Upper lobe of right lung (tissue), 1 donor: Measurements from ENCODE around the gene ZCCHC9. TPM values are rescaled to one million over a fixed set of nuclear protein-coding genes. Genes with fewer than 3 reads are reported as not detected.

Experiments used
- ATAC-seq: fragments of 200-7000 bp; cut with Tn5 transposase; one replicate; pipeline ENCODE4 v1.9.1; 2020; ENCODE audit warnings: mild to moderate bottlenecking, moderate library complexity
- DNase-seq: peaks from one replicate; pipeline ENCODE4 v3.0.0-alpha.2; 2020
- H3K27ac ChIP-seq: fragments of 200-600 bp; one replicate; pipeline ENCODE4 v1.8.0; 2022
- H3K27me3 ChIP-seq: fragments of 200-600 bp; one replicate; pipeline ENCODE4 v1.8.0; 2022; ENCODE audit warnings: mild to moderate bottlenecking
- H3K36me3 ChIP-seq: fragments of 200-600 bp; one replicate; pipeline ENCODE4 v1.8.0; 2022
- H3K4me1 ChIP-seq: fragments of 200-600 bp; one replicate; pipeline ENCODE4 v1.8.0; 2022
- H3K4me3 ChIP-seq: fragments of 200-600 bp; one replicate; pipeline ENCODE4 v1.8.0; 2022; ENCODE audit warnings: mild to moderate bottlenecking
- H3K9me3 ChIP-seq: fragments of 200-600 bp; one replicate; pipeline ENCODE4 v1.8.0; 2022
- CTCF ChIP-seq: fragments of 200-600 bp; IDR thresholded peaks from one replicate; pipeline ENCODE4 v1.8.0; 2022; ENCODE audit warnings: antibody characterized with exemption
- intact Hi-C: fragments of 100-400 bp; cut with DNase I; formaldehyde crosslinking; loops from one replicate; pipeline ENCODE4 v1.11.0; 2022
- total RNA-seq: library from RNA; stranded (reverse); fragmentation: NEBNext Ultra II Directional; extraction: Animal tissue kit (Norgen Biotek cat#: 25700); gene quantifications from one replicate; pipeline ENCODE4 v1.2.1, GENCODE V29; 2021
- donor health status: DM: no; HTN: yes; CAD: no; lungs with severe emphysema.

ZCCHC9 gene
- total RNA-seq, 1 donor from 2014 or later, result 20.2 TPM

DNA sequence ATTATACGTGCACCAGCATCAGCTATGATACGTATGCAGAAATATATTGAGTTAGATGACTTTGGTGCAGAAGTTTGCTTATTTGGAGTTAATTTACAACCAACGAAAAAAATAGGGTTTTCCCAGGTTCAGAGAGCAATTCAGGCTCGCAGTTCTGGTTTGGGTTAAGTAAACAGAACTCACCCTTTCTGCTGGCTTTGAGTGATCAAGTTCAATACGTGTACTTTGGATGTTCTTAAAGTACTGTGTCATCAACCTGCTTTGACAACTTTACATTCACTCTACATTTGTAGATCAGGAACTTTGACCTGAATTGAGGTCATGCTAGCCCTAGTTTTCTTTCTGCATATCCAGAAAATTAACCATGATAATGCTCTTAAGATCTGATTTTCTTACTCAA, 51.8 kb downstream of the ZCCHC9 start:
- ATAC-seq (no peak), DNase-seq (no peak)
- no peak for TF ChIP-seq CTCF
- H3K36me3 ChIP-seq, result no peaks in the 10 kb centered on the region
- H3K27me3 ChIP-seq, result no peaks in the 10 kb centered on the region
- no peaks in the 10 kb centered on the region for H3K9me3 ChIP-seq
- no peak overlapping the region for H3K27ac ChIP-seq
- intact Hi-C loops, result no loop called here
- H3K4me1 ChIP-seq, result no peaks in the 10 kb centered on the region
- no peak overlapping the region for H3K4me3 ChIP-seq

DNA sequence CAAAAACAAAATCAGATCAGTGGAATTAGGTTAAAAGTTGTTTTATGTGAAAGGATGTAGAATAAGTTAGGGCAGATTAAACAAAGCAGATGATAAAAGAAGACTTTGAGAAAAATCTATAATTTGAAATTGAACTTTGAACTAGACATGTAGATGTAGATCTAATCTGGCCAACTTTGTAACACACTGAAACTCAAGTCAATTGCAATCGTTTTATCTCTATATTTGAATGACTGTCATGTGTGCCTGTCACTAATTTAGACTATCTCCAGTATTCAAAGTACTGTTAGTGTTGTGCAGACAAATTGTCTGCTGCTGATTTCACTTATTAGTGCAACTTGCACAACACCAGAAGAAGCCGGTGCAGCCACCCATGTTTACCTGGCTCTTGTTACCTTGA, 52.7 kb downstream of the ZCCHC9 start:
- H3K4me1 ChIP-seq, result no peaks in the 10 kb centered on the region
- no peaks in the 10 kb centered on the region for H3K9me3 ChIP-seq
- intact Hi-C loops, result no loop called here
- ATAC-seq, result no peak
- no peaks in the 10 kb centered on the region for H3K36me3 ChIP-seq
- TF ChIP-seq CTCF, result no peak
- H3K27ac ChIP-seq, result no peak overlapping the region
- H3K27me3 ChIP-seq, result no peaks in the 10 kb centered on the region
- H3K4me3 ChIP-seq, result no peak overlapping the region
- DNase-seq, result no peak

- Histone ChIP-seq H3K36me3 (no peaks in the 10 kb centered on the region), H3K4me3 (no peak overlapping the region), H3K4me1 (no peaks in the 10 kb centered on the region), H3K27ac (no peak overlapping the region), H3K27me3 (no peaks in the 10 kb centered on the region), H3K9me3 (no peaks in the 10 kb centered on the region)
- ATAC-seq, result no peak
- TF ChIP-seq CTCF, result no peak
- DNase-seq, result no peak
- intact Hi-C loops, result no loop called here
These were observed 54.2 kb downstream of the ZCCHC9 start for GRCh38 chr5:81355291-81356251.

DNA sequence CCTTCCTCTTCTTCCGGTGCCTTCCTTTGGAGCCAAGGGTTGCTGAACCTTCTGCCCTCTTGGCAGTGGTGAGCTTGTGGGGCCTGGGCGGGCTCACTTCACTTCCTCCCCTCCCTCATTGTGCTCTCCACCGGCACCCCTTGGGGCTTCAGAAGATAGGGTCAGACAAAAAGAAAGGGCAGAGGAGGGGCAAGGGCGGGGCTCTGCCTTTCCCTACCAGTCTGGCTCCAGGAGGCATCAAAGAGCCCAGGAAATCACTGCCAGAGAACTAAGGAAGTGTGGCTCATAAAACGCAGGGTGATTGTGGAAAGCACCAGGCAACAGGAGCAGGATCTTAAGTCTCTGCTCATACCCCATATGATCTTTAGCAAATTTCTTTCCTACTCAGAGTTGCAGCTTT, 57.7 kb downstream of the ZCCHC9 start:
- no peaks in the 10 kb centered on the region for H3K36me3 ChIP-seq
- no peak for TF ChIP-seq CTCF

GRCh38 chr5:81359881-81360280, 58.5 kb downstream of the ZCCHC9 start:
- no peak for TF ChIP-seq CTCF
- Histone ChIP-seq H3K27ac (no peak overlapping the region), H3K9me3 (no peaks in the 10 kb centered on the region), H3K4me3 (no peak overlapping the region), H3K27me3 (no peaks in the 10 kb centered on the region), H3K36me3 (no peaks in the 10 kb centered on the region), H3K4me1 (no peaks in the 10 kb centered on the region)
- DNase-seq (no peak), ATAC-seq (no peak)
- intact Hi-C loops, result no loop called here

More for the DNA sequence above, 57.7 kb downstream of the ZCCHC9 start:
- intact Hi-C loops, result no loop called here
- H3K27ac ChIP-seq, result no peak overlapping the region
- no peaks in the 10 kb centered on the region for H3K27me3 ChIP-seq
- no peak overlapping the region for H3K4me3 ChIP-seq
- DNase-seq, result no peak
- H3K4me1 ChIP-seq, result no peaks in the 10 kb centered on the region
- no peak for ATAC-seq
- no peaks in the 10 kb centered on the region for H3K9me3 ChIP-seq
